H7 (cell line): ENCODE measurements around the gene TADA2B. TPM values are rescaled to one million over a fixed set of nuclear protein-coding genes. Genes with fewer than 3 reads are reported as not detected.

Source experiments
- DNase-seq: peaks from one replicate; pipeline ENCODE4 v3.0.0; 2012
- H3K27me3 ChIP-seq: 2 replicates; pipeline ENCODE4 v1.6.0; 2011; ENCODE audit warnings: mild to moderate bottlenecking, low read length; ENCODE audit not compliant: control insufficient read depth, insufficient read depth
- H3K36me3 ChIP-seq: replicated peaks from 2 replicates; pipeline ENCODE4 v1.5.1; 2011; ENCODE audit warnings: low read length; ENCODE audit not compliant: control insufficient read depth, insufficient read depth
- H3K4me3 ChIP-seq: 2 replicates; pipeline ENCODE4 v1.5.1; 2011; ENCODE audit warnings: low read depth, mild to moderate bottlenecking, control low read depth, low read length, moderate library complexity; ENCODE audit not compliant: insufficient read depth
- total RNA-seq: library from RNA; depleted of rRNA; stranded (reverse); fragments of >200 nt; shearing (Covaris generic); gene quantifications from 2 replicates; pipeline ENCODE4 v1.2.3, GENCODE V29; 2014; rRNA removed

TADA2B gene
- total RNA-seq, 1 experiment from 2014 or later: 14.0 TPM

- peak; percentile 34 for DNase-seq
Measured at GRCh38 chr4:7104366-7105031, 61.3 kb downstream of the TADA2B start.

GRCh38 chr4:7105276-7105675 is 62.1 kb downstream of the TADA2B start:
- Histone ChIP-seq H3K27me3 (peaks cover 16% of the 10 kb centered on the region), H3K4me3 (no peak overlapping the region), H3K36me3 (no peaks in the 10 kb centered on the region)
- DNase-seq: no peak

More at GRCh38 chr4:7104366-7105031, 61.3 kb downstream of the TADA2B start:
- Histone ChIP-seq H3K4me3 (no peak overlapping the region), H3K27me3 (peaks cover 16% of the 10 kb centered on the region), H3K36me3 (no peaks in the 10 kb centered on the region)

GRCh38 chr4:7107166-7107905 is 64.2 kb downstream of the TADA2B start:
- Histone ChIP-seq H3K36me3 (no peaks in the 10 kb centered on the region), H3K4me3 (no peak overlapping the region), H3K27me3 (peaks cover 13% of the 10 kb centered on the region)
- DNase-seq: peak; percentile 31

Other genes with a start within 250 kb of the TADA2B start
- gene TBC1D14, start 133.5 kb upstream of the TADA2B start, total RNA-seq: 55.8 and 58.3 TPM in 2 replicates
- gene GRPEL1, start 24.7 kb downstream of the TADA2B start, total RNA-seq: 30.7 and 35.4 TPM in 2 replicates
- 2.0 and 4.9 TPM in 2 replicates for gene SORCS2, start 149.2 kb downstream of the TADA2B start, total RNA-seq